MG63 (cell line): Measurements from ENCODE around the gene TMEM222. TPM values are rescaled to one million over a fixed set of nuclear protein-coding genes. Genes with fewer than 3 reads are reported as not detected.

ENCODE experiments used
- DNase-seq: peaks from one replicate; pipeline ENCODE4 v3.0.0-alpha.2; 2020
- H3K27me3 ChIP-seq: fragments of 250-450 bp; sonication (Bioruptor Pico); 2 replicates; pipeline ENCODE4 v1.5.1; 2020; ENCODE audit warnings: mild to moderate bottlenecking, moderate library complexity
- H3K36me3 ChIP-seq: fragments of 250-450 bp; sonication (Bioruptor Pico); 2 replicates; pipeline ENCODE4 v1.5.1; 2020; ENCODE audit warnings: mild to moderate bottlenecking, moderate library complexity
- H3K4me3 ChIP-seq: fragments of 250-450 bp; sonication (Bioruptor Pico); 2 replicates; pipeline ENCODE4 v1.5.1; 2020; ENCODE audit warnings: mild to moderate bottlenecking, moderate library complexity
- H3K9me3 ChIP-seq: fragments of 250-450 bp; sonication (Bioruptor Pico); 2 replicates; pipeline ENCODE4 v1.5.1; 2020; ENCODE audit warnings: mild to moderate bottlenecking, moderate library complexity
- total RNA-seq: library from RNA; depleted of rRNA; stranded (reverse); fragments of >200 nt; shearing (Covaris generic); gene quantifications from 2 replicates; pipeline ENCODE4 v1.2.3, GENCODE V29; 2014; ENCODE audit warnings: low replicate concordance

TMEM222 gene
- total RNA-seq, 1 experiment from 2014 or later, result 54.2 TPM

DNA sequence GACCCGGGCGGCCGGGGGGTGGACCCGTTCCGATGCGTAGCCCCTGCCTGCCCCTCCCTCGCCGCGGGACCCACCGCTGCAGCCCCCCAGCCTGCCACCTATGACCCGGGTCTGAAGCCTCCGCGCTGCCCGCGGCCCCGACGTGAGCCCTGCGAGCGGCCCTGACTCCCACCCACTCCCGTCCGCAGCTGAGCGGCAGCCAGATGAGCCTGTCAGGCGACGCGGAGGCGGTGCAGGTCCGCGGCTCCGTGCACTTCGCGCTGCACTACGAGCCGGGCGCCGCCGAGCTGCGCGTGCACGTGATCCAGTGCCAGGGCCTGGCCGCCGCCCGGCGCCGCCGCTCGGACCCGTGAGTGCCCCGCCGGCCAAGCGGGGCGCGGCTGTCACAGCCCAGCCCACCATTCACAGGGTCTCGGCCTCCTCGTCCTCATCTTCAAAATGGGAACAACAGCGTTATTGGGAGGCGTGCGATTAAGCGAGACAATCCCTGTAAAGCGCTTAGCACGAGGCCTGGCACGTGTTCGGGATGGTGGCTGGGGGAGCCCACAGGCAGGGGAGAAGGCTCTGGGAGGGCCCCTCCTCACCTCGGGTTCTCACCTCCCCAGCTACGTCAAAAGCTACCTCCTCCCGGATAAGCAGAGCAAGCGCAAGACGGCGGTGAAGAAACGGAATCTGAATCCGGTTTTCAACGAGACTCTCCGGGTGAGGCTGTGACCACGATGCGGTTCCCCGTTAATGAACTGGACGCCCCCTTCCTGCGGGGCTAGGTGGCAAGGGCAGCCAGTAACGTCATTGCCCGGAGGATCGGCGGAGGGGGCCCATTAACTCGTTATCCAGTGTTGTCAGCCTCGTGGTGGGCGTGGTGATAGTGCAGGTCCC, 28.1 kb downstream of the TMEM222 start:
- no peaks in the 10 kb centered on the region for H3K27me3 ChIP-seq
- H3K36me3 ChIP-seq, result no peaks in the 10 kb centered on the region
- DNase-seq, result no peak
- H3K9me3 ChIP-seq, result no peaks in the 10 kb centered on the region
- no peak overlapping the region for H3K4me3 ChIP-seq

DNA sequence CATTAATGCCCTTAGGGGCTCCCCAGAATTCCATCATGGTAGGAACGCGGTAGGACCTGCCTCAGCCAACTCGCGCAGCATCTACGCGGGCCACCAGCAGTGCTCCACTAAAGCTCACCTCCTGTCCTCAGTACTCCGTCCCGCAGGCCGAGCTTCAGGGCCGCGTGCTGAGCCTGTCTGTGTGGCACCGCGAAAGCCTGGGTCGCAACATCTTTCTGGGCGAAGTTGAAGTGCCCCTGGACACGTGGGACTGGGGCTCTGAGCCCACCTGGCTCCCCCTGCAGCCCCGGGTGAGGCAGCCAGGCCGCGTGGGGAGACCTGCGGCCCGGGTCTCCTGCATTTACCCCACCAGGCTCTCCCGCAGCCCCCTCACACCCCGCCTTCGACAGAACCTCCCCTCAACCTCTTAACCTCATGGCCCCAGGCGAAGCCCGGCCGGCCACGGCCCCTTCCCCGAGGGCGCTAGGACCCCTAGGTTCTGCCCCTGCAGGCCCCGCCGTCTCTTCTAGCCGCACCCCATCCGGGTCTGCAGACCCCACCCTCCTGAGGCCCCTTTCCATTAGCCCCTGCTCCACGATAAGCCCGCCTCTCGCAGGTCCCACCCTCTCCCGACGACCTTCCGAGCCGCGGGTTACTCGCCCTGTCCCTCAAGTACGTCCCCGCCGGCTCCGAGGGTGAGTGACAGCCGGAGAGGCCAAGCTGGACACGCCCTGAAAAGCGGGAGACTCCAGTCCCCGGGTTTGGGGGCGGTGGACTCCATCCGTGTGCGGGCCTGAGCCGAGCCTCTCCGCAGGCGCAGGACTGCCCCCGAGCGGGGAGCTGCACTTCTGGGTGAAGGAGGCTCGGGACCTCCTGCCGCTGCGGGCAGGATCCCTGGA, 28.9 kb downstream of the TMEM222 start:
- no peaks in the 10 kb centered on the region for H3K9me3 ChIP-seq
- no peak for DNase-seq
- no peaks in the 10 kb centered on the region for H3K27me3 ChIP-seq
- no peak overlapping the region for H3K4me3 ChIP-seq
- H3K36me3 ChIP-seq, result no peaks in the 10 kb centered on the region; the same call in 1 of the 2 replicates

DNA sequence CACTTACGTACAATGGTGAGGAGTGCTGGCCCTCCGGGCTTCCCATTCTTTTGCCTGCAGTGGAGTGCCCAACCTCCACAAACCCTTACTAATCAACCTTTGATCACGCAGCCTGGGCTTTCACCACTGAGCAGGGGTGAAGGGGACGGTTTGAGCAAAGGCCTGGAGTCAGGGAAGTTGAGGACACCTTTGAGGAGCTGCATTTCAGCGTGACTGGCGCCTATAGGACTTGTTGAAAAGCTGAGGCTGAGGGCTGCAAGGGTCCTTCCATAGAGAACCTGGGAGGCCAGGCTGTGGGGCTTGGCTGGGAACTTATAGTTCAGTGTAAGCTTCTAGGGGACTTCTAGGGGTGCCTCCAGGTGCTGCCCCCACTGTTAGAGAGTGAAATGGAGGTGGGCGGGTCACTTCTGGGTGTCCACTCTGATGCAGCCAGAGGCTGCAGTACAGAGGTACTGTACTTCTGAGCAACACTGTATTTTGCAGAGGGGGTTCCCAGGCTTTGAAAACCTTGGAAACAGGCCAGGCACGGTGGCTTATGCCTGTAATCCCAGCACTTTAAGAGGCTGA, 29.7 kb downstream of the TMEM222 start:
- H3K27me3 ChIP-seq, result no peaks in the 10 kb centered on the region
- H3K9me3 ChIP-seq, result no peaks in the 10 kb centered on the region
- peaks cover 3% of the 10 kb centered on the region; the same call in 1 of the 2 replicates for H3K36me3 ChIP-seq
- no peak for DNase-seq
- H3K4me3 ChIP-seq, result no peak overlapping the region

DNA sequence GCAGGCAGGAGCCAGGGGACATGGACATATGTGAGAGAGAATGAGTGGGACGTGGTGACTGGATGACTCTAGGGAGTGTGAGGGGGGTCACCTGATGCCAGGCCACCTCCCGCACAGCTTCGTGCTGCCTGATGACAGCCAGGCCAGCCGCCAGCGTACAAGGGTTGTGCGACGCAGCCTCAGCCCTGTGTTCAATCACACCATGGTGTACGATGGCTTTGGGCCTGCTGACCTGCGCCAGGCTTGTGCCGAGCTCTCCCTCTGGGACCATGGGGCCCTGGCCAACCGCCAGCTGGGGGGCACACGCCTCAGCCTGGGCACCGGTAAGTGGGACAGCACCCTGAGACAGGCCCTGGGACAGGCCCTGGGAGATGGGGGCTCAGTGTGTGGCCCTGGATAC, 31.2 kb downstream of the TMEM222 start:
- H3K4me3 ChIP-seq, result no peak overlapping the region
- peaks cover 14% of the 10 kb centered on the region for H3K36me3 ChIP-seq
- no peak for DNase-seq
- H3K9me3 ChIP-seq, result no peaks in the 10 kb centered on the region
- H3K27me3 ChIP-seq, result no peaks in the 10 kb centered on the region

- Histone ChIP-seq H3K27me3 (no peaks in the 10 kb centered on the region), H3K4me3 (no peak overlapping the region), H3K9me3 (no peaks in the 10 kb centered on the region), H3K36me3 (peaks cover 14% of the 10 kb centered on the region)
- no peak for DNase-seq
Measured at GRCh38 chr1:27353629-27354028, 31.7 kb downstream of the TMEM222 start.

- no peak overlapping the region for H3K4me3 ChIP-seq
- H3K27me3 ChIP-seq, result no peaks in the 10 kb centered on the region
- peaks cover 14% of the 10 kb centered on the region for H3K36me3 ChIP-seq
- DNase-seq, result no peak
- H3K9me3 ChIP-seq, result no peaks in the 10 kb centered on the region
Measured at GRCh38 chr1:27355683-27356082, 33.7 kb downstream of the TMEM222 start.

DNA sequence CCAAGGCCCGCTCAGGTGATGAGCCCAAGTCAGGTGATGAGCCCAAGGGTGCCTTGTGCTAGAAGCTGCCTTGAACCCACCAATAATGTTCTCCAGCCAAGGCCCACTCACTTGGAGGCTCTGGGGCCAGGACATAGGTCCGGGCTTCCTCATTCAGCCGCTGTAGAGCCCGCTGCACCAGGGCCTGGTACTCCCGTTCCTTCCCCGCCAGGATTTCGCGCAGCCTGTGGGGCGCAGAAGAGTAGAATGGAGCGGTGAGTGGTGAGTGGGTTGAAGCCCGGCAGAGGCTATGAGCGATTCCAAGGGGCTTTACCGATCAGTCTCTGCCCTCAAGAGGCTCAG, 34.3 kb downstream of the TMEM222 start:
- Histone ChIP-seq H3K36me3 (peaks cover 14% of the 10 kb centered on the region), H3K4me3 (no peak overlapping the region), H3K9me3 (no peaks in the 10 kb centered on the region), H3K27me3 (no peaks in the 10 kb centered on the region)
- no peak for DNase-seq

- no peak overlapping the region for H3K4me3 ChIP-seq
- peaks cover 14% of the 10 kb centered on the region for H3K36me3 ChIP-seq
- H3K27me3 ChIP-seq, result no peaks in the 10 kb centered on the region
- no peaks in the 10 kb centered on the region for H3K9me3 ChIP-seq
- no peak for DNase-seq
Measured at GRCh38 chr1:27356619-27357280, 34.8 kb downstream of the TMEM222 start.

DNA sequence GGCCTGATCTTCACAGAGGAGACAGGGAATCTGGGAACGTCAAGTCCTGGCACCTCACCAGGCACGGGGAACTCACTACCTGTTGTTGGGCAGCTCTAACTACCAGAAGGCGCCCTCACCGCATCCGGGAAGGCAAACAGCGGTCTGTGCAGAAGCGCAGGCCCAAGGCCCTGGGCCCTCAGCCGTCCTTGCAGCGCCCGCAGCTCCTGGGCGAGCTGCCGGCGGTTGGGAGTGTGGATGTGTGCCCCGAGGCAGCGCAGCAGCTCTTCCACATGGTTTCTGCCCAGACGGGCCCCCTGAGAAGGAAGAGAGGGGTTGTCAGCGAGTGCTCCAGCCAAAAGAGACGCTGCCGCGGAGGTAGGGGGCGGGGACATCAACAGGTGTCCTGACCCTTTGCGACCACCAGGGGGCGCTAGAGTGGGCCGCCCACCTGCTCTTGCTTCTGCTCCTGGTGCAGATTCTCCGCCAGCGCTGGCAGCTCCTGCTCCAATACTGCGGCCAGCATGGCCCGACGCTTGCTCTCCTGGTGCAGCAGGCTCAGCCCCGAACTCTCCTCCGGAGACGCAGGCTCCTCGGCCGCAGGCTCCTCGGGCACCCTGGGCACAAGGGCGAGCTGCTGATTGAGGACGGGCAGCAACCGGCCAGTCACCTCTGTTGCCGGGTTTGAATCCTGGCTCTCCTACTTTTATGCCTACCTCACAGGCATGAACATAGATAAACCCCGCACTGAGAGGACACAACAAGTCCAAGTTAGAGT, 35.5 kb downstream of the TMEM222 start:
- Histone ChIP-seq H3K9me3 (no peaks in the 10 kb centered on the region), H3K36me3 (peaks cover 14% of the 10 kb centered on the region), H3K4me3 (no peak overlapping the region), H3K27me3 (no peaks in the 10 kb centered on the region)
- peak; percentile 24 for DNase-seq

DNA sequence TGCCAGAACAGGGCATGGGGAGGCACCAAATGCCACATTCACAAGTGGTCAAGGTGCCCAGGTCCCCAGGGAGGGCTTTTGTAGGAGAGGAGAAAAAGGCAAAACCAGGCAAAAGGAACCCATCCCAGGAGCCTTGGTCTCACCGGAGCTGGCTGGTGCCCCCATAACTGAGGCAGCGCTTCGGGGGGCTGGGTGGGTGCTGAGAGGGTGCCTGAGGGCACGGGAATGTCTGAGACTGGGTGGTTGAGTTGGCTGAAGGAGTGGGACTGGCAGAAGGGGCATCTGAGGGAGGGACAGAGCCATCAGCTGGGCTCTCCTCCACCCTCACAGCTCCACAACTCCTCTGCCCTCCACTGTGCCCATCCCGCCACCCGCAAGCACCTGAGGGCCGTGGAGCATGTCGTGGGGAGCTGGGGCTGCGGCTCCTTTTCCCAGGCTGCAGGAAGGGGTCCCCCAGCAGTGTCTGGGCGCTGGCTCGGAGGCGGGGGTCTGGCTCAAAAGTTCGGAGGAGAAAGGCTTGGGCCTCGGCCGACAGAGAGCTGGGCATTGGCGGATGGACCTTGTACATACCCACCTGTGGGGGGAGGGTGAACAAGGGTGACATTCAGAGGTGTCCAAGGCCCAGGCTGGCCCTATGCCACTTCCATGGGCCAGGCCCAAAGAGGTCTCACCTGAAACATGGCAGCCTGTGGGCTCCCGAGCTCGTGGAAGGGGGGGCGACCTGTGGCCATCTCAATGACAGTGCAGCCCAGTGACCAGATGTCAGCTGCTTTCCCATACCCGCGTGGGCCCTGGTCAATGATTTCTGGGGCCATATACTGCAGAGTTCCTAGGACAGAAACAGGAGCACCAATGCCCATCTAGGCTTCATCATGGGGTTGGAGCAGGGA, 36.3 kb downstream of the TMEM222 start:
- H3K36me3 ChIP-seq, result peaks cover 19% of the 10 kb centered on the region
- no peaks in the 10 kb centered on the region for H3K27me3 ChIP-seq
- no peak for DNase-seq
- H3K9me3 ChIP-seq, result no peaks in the 10 kb centered on the region
- no peak overlapping the region for H3K4me3 ChIP-seq

- Histone ChIP-seq H3K27me3 (no peaks in the 10 kb centered on the region), H3K9me3 (no peaks in the 10 kb centered on the region), H3K4me3 (no peak overlapping the region), H3K36me3 (peaks cover 21% of the 10 kb centered on the region)
- DNase-seq, result no peak
Measured at GRCh38 chr1:27358928-27359313, 37.0 kb downstream of the TMEM222 start.

- DNase-seq, result no peak
- H3K36me3 ChIP-seq, result peaks cover 30% of the 10 kb centered on the region
- H3K4me3 ChIP-seq, result no peak overlapping the region
- H3K27me3 ChIP-seq, result no peaks in the 10 kb centered on the region
- no peaks in the 10 kb centered on the region for H3K9me3 ChIP-seq
Measured at GRCh38 chr1:27359822-27360158, 37.8 kb downstream of the TMEM222 start.

- DNase-seq, result no peak
- H3K27me3 ChIP-seq, result no peaks in the 10 kb centered on the region
- peaks cover 33% of the 10 kb centered on the region for H3K36me3 ChIP-seq
- no peak overlapping the region for H3K4me3 ChIP-seq
- H3K9me3 ChIP-seq, result no peaks in the 10 kb centered on the region
Measured at GRCh38 chr1:27360159-27361043, 38.4 kb downstream of the TMEM222 start.

- Histone ChIP-seq H3K36me3 (peaks cover 33% of the 10 kb centered on the region), H3K9me3 (no peaks in the 10 kb centered on the region), H3K4me3 (no peak overlapping the region), H3K27me3 (no peaks in the 10 kb centered on the region)
- DNase-seq, result no peak
Measured at GRCh38 chr1:27361044-27361402, 39.1 kb downstream of the TMEM222 start.

- no peak overlapping the region for H3K4me3 ChIP-seq
- H3K27me3 ChIP-seq, result no peaks in the 10 kb centered on the region
- H3K9me3 ChIP-seq, result no peaks in the 10 kb centered on the region
Measured at GRCh38 chr1:27361553-27361952, 39.6 kb downstream of the TMEM222 start.

More at GRCh38 chr1:27361553-27361952, 39.6 kb downstream of the TMEM222 start:
- no peak for DNase-seq
- peaks cover 30% of the 10 kb centered on the region for H3K36me3 ChIP-seq
